ENCODE measurements around the gene NDUFAF5.

The NDUFAF5 gene

GRCh38 chr20:13824459-13824858, 39.6 kb downstream of the NDUFAF5 start:
- Histone ChIP-seq H3K4me3 (ENCODE audit: low read length) (no peak overlapping the region), H3K9me3 (ENCODE audit: insufficient read depth, low read depth, low read length) (no peaks in the 10 kb centered on the region), H3K36me3 (ENCODE audit: insufficient read depth, low read length) (no peaks in the 10 kb centered on the region), H3K27ac (ENCODE audit: low read depth, low read length) (no peak overlapping the region), H3K9ac (ENCODE audit: low read depth, low read length) (no peak overlapping the region), H3K27me3 (ENCODE audit: insufficient read depth, low read length) (no peaks in the 10 kb centered on the region), H3K4me1 (ENCODE audit: insufficient read depth, low read length) (no peaks in the 10 kb centered on the region)
- WGBS: 97% methylated on average over 3 of the region's 3 CpGs

- H3K4me3 ChIP-seq (ENCODE audit: low read length): no peak overlapping the region
- H3K27ac ChIP-seq (ENCODE audit: low read depth, low read length): no peak overlapping the region
- no peaks in the 10 kb centered on the region for H3K27me3 ChIP-seq (ENCODE audit: insufficient read depth, low read length)
- WGBS: 84% methylated on average over 5 of the region's 5 CpGs
- no peaks in the 10 kb centered on the region for H3K4me1 ChIP-seq (ENCODE audit: insufficient read depth, low read length)
- no peaks in the 10 kb centered on the region for H3K9me3 ChIP-seq (ENCODE audit: insufficient read depth, low read depth, low read length)
- no peak overlapping the region for H3K9ac ChIP-seq (ENCODE audit: low read depth, low read length)
- no peaks in the 10 kb centered on the region for H3K36me3 ChIP-seq (ENCODE audit: insufficient read depth, low read length)
Observed at GRCh38 chr20:13825465-13825864, 40.6 kb downstream of the NDUFAF5 start.

- 93% methylated on average over 3 of the region's 3 CpGs for WGBS
- 0 out of 2 replicates have a peak, but pooled peaks cover 2% of the 10 kb centered on the region for H3K9me3 ChIP-seq (ENCODE audit: insufficient read depth, low read depth, low read length)
- H3K27ac ChIP-seq (ENCODE audit: low read depth, low read length): no peak overlapping the region
- H3K4me3 ChIP-seq (ENCODE audit: low read length): no peak overlapping the region
- H3K4me1 ChIP-seq (ENCODE audit: insufficient read depth, low read length): no peaks in the 10 kb centered on the region
- H3K9ac ChIP-seq (ENCODE audit: low read depth, low read length): no peak overlapping the region
- no peaks in the 10 kb centered on the region for H3K36me3 ChIP-seq (ENCODE audit: insufficient read depth, low read length)
- no peaks in the 10 kb centered on the region for H3K27me3 ChIP-seq (ENCODE audit: insufficient read depth, low read length)
Observed at GRCh38 chr20:13831476-13831875, 46.6 kb downstream of the NDUFAF5 start.

GRCh38 chr20:13838664-13839063, 53.8 kb downstream of the NDUFAF5 start:
- no peak overlapping the region for H3K9ac ChIP-seq (ENCODE audit: low read depth, low read length)
- no peaks in the 10 kb centered on the region for H3K27me3 ChIP-seq (ENCODE audit: insufficient read depth, low read length)
- H3K9me3 ChIP-seq (ENCODE audit: insufficient read depth, low read depth, low read length): no peaks in the 10 kb centered on the region
- H3K27ac ChIP-seq (ENCODE audit: low read depth, low read length): no peak overlapping the region
- no peak overlapping the region for H3K4me3 ChIP-seq (ENCODE audit: low read length)
- 95% methylated on average over 7 of the region's 7 CpGs for WGBS
- no peaks in the 10 kb centered on the region for H3K36me3 ChIP-seq (ENCODE audit: insufficient read depth, low read length)
- no peaks in the 10 kb centered on the region for H3K4me1 ChIP-seq (ENCODE audit: insufficient read depth, low read length)

- Histone ChIP-seq H3K27ac (ENCODE audit: low read depth, low read length) (no peak overlapping the region), H3K4me3 (ENCODE audit: low read length) (no peak overlapping the region)
- 86% methylated on average over 4 of the region's 4 CpGs for WGBS
Observed at GRCh38 chr20:13839421-13840092, 54.7 kb downstream of the NDUFAF5 start.

GRCh38 chr20:13840093-13840465, 55.3 kb downstream of the NDUFAF5 start:
- H3K9ac ChIP-seq (ENCODE audit: low read depth, low read length): no peak overlapping the region
- H3K9me3 ChIP-seq (ENCODE audit: insufficient read depth, low read depth, low read length): no peaks in the 10 kb centered on the region
- no peak overlapping the region for H3K27ac ChIP-seq (ENCODE audit: low read depth, low read length)
- H3K4me1 ChIP-seq (ENCODE audit: insufficient read depth, low read length): no peaks in the 10 kb centered on the region
- H3K4me3 ChIP-seq (ENCODE audit: low read length): no peak overlapping the region
- no peaks in the 10 kb centered on the region for H3K27me3 ChIP-seq (ENCODE audit: insufficient read depth, low read length)
- no peaks in the 10 kb centered on the region for H3K36me3 ChIP-seq (ENCODE audit: insufficient read depth, low read length)
- WGBS: 92% methylated on average over 4 of the region's 4 CpGs

More at GRCh38 chr20:13839421-13840092, 54.7 kb downstream of the NDUFAF5 start:
- Histone ChIP-seq H3K4me1 (ENCODE audit: insufficient read depth, low read length) (no peaks in the 10 kb centered on the region), H3K9me3 (ENCODE audit: insufficient read depth, low read depth, low read length) (no peaks in the 10 kb centered on the region), H3K36me3 (ENCODE audit: insufficient read depth, low read length) (no peaks in the 10 kb centered on the region), H3K27me3 (ENCODE audit: insufficient read depth, low read length) (no peaks in the 10 kb centered on the region), H3K9ac (ENCODE audit: low read depth, low read length) (no peak overlapping the region)

GRCh38 chr20:13841206-13841605, 56.4 kb downstream of the NDUFAF5 start:
- Histone ChIP-seq H3K4me3 (ENCODE audit: low read length) (no peak overlapping the region), H3K27ac (ENCODE audit: low read depth, low read length) (no peak overlapping the region), H3K4me1 (ENCODE audit: insufficient read depth, low read length) (no peaks in the 10 kb centered on the region), H3K9ac (ENCODE audit: low read depth, low read length) (no peak overlapping the region), H3K36me3 (ENCODE audit: insufficient read depth, low read length) (no peaks in the 10 kb centered on the region), H3K27me3 (ENCODE audit: insufficient read depth, low read length) (no peaks in the 10 kb centered on the region), H3K9me3 (ENCODE audit: insufficient read depth, low read depth, low read length) (no peaks in the 10 kb centered on the region)
- 85% methylated on average over 3 of the region's 3 CpGs for WGBS

GRCh38 chr20:13844296-13844695, 59.5 kb downstream of the NDUFAF5 start:
- H3K9me3 ChIP-seq (ENCODE audit: insufficient read depth, low read depth, low read length): no peaks in the 10 kb centered on the region
- no peaks in the 10 kb centered on the region for H3K36me3 ChIP-seq (ENCODE audit: insufficient read depth, low read length)
- H3K27ac ChIP-seq (ENCODE audit: low read depth, low read length): no peak overlapping the region
- 67% methylated on average over 3 of the region's 4 CpGs for WGBS
- no peak overlapping the region for H3K9ac ChIP-seq (ENCODE audit: low read depth, low read length)
- H3K4me3 ChIP-seq (ENCODE audit: low read length): no peak overlapping the region
- H3K4me1 ChIP-seq (ENCODE audit: insufficient read depth, low read length): no peaks in the 10 kb centered on the region
- H3K27me3 ChIP-seq (ENCODE audit: insufficient read depth, low read length): no peaks in the 10 kb centered on the region

- H3K4me3 ChIP-seq (ENCODE audit: low read length): no peak overlapping the region
- no peaks in the 10 kb centered on the region for H3K27me3 ChIP-seq (ENCODE audit: insufficient read depth, low read length)
- H3K9me3 ChIP-seq (ENCODE audit: insufficient read depth, low read depth, low read length): no peaks in the 10 kb centered on the region
- H3K36me3 ChIP-seq (ENCODE audit: insufficient read depth, low read length): no peaks in the 10 kb centered on the region
- WGBS: 90% methylated on average over 2 of the region's 2 CpGs
- no peak overlapping the region for H3K9ac ChIP-seq (ENCODE audit: low read depth, low read length)
- H3K27ac ChIP-seq (ENCODE audit: low read depth, low read length): no peak overlapping the region
- H3K4me1 ChIP-seq (ENCODE audit: insufficient read depth, low read length): no peaks in the 10 kb centered on the region
Observed at GRCh38 chr20:13851279-13851678, 66.5 kb downstream of the NDUFAF5 start.

- H3K4me1 ChIP-seq (ENCODE audit: insufficient read depth, low read length): peaks cover 4% of the 10 kb centered on the region; the same call in 1 of the 2 replicates
- H3K27ac ChIP-seq (ENCODE audit: low read depth, low read length): no peak overlapping the region
- 80% methylated on average over 1 of the region's 1 CpG for WGBS
- no peaks in the 10 kb centered on the region for H3K27me3 ChIP-seq (ENCODE audit: insufficient read depth, low read length)
- H3K9me3 ChIP-seq (ENCODE audit: insufficient read depth, low read depth, low read length): no peaks in the 10 kb centered on the region
- no peak overlapping the region for H3K4me3 ChIP-seq (ENCODE audit: low read length)
- H3K36me3 ChIP-seq (ENCODE audit: insufficient read depth, low read length): no peaks in the 10 kb centered on the region
- no peak overlapping the region for H3K9ac ChIP-seq (ENCODE audit: low read depth, low read length)
Observed at GRCh38 chr20:13852306-13852705, 67.5 kb downstream of the NDUFAF5 start.

GRCh38 chr20:13855613-13856012, 70.8 kb downstream of the NDUFAF5 start:
- no peak overlapping the region for H3K4me3 ChIP-seq (ENCODE audit: low read length)
- no peak overlapping the region for H3K27ac ChIP-seq (ENCODE audit: low read depth, low read length)
- H3K27me3 ChIP-seq (ENCODE audit: insufficient read depth, low read length): no peaks in the 10 kb centered on the region
- WGBS: 93% methylated on average over 4 of the region's 4 CpGs
- peaks cover 4% of the 10 kb centered on the region; the same call in 1 of the 2 replicates for H3K4me1 ChIP-seq (ENCODE audit: insufficient read depth, low read length)
- H3K36me3 ChIP-seq (ENCODE audit: insufficient read depth, low read length): no peaks in the 10 kb centered on the region
- H3K9ac ChIP-seq (ENCODE audit: low read depth, low read length): no peak overlapping the region
- no peaks in the 10 kb centered on the region for H3K9me3 ChIP-seq (ENCODE audit: insufficient read depth, low read depth, low read length)

GRCh38 chr20:13856354-13856753, 71.5 kb downstream of the NDUFAF5 start:
- WGBS: 87% methylated on average over 4 of the region's 4 CpGs
- Histone ChIP-seq H3K27me3 (ENCODE audit: insufficient read depth, low read length) (no peaks in the 10 kb centered on the region), H3K4me3 (ENCODE audit: low read length) (no peak overlapping the region), H3K9me3 (ENCODE audit: insufficient read depth, low read depth, low read length) (no peaks in the 10 kb centered on the region), H3K4me1 (ENCODE audit: insufficient read depth, low read length) (peaks cover 4% of the 10 kb centered on the region; the same call in 1 of the 2 replicates), H3K9ac (ENCODE audit: low read depth, low read length) (no peak overlapping the region), H3K36me3 (ENCODE audit: insufficient read depth, low read length) (no peaks in the 10 kb centered on the region), H3K27ac (ENCODE audit: low read depth, low read length) (no peak overlapping the region)
